GM18511 (cell line): ENCODE results near the gene NTNG2.
"Not testable (repeated sequence)": the region's sequence is repeated elsewhere in the genome, so short reads cannot be mapped to it uniquely, and the experiment has no call there.

ENCODE experiments used
- ATAC-seq: cut with Tn5 transposase; IDR thresholded peaks from one replicate; pipeline ENCODE4 v1.9.1; 2021; ENCODE audit warnings: mild to moderate bottlenecking, moderate library complexity; ENCODE audit not compliant: unreplicated experiment

Gene NTNG2

DNA sequence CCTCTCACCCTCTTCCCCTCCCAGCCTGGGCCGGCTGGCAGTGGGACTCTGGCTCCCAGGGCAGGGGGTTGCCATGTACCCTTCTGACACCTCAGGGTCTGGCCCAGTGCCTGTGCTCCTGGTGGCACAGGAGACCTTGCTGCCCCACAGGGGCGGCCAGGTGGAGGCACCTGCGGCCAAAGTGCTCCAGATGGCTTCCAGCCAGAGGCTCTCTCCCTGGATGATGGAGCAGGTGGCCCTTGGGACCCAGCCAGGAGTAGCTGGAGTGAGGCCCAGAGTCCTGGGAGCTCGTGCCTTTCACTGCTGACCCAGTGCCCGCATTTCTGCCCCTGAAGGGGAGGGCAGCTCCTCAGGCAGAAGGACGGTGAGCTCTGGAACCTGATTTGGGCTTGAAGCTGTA is 87.3 kb downstream of the NTNG2 start:
- no peak for ATAC-seq

DNA sequence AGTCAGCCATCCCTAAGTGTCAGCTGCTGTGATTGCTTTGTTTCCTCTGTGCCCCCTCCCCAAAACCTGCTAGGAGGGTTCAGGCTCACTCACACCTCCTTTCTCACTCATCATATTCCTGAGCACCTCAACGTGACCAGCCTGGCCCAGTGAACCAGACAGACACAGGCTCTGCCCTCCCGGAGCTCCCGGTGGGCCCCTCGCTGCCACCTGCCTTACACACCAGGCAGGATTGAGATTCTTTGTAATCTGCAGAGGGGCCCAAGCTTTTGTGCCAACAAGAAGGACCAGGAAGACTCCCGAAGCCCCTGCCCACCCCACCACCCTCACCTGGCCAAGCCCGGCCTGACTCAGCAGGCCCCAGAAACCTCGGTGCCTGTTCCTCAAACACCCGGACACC is 87.8 kb downstream of the NTNG2 start:
- ATAC-seq = no peak

- ATAC-seq = no peak
Measured at GRCh38 chr9:132250324-132251262, 88.7 kb downstream of the NTNG2 start.

DNA sequence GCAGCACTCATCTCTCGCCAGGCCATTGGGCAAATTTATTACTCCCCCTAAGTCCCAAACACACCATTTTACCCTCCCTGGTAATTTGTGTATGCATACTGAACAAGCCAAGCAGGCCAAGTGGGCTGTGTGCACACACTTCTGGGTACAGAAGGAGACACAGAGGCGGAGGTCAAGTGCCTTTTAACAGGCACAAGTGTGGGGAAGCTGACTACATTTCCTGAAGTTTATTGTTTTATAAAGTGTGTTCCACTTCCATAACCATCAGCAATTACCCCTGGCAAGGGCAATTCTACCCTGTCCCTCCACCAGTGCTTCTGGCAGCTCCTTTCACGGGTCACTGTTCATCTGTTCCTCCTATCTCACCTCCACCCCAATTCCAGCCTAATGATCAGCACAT is 99.0 kb downstream of the NTNG2 start:
- ATAC-seq = no peak

- no peak for ATAC-seq
Measured at GRCh38 chr9:132266017-132266416, 104.2 kb downstream of the NTNG2 start.

DNA sequence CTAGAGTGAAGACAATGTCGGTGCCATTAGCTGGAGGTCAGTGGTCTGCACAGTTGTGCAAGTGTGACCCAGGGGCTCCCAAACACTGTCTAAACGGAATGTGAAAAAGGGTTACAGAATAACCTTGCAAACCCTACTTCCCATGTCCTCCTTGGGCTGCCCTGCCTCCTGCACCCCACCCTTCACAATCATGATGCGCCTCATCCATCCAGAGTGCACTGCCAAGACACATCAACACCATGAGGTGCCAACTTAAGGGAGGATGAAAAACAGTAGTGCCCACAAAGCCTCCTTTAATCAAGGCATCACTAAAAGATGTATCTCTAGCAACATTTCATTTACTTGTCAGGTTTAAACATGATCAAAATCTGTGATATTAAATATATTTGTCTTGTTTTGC is 105.8 kb downstream of the NTNG2 start:
- ATAC-seq = no peak

- no peak for ATAC-seq
Measured at GRCh38 chr9:132268725-132269352, 107.0 kb downstream of the NTNG2 start.

GRCh38 chr9:132269704-132270516 is 108.1 kb downstream of the NTNG2 start:
- ATAC-seq = not testable (repeated sequence)

GRCh38 chr9:132274861-132275260 is 113.0 kb downstream of the NTNG2 start:
- ATAC-seq = no peak

DNA sequence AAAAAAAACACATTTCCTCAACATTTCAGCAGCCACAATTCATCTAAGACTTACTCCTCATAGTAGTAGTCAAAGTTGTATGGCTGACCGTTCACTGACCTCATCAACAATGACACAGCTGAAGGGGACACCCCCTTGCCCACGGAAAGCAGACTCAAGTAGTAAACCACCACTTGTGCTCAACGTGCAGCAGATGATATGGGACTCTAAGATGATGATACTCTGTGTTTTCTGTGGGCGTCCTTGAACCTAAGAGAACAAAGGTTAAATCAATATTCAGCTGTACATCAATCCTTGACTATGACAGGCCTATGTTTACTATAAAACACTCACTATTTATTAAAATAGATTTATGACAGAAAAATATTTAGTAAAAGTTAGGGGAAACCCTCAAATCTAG is 121.3 kb downstream of the NTNG2 start:
- no peak for ATAC-seq

DNA sequence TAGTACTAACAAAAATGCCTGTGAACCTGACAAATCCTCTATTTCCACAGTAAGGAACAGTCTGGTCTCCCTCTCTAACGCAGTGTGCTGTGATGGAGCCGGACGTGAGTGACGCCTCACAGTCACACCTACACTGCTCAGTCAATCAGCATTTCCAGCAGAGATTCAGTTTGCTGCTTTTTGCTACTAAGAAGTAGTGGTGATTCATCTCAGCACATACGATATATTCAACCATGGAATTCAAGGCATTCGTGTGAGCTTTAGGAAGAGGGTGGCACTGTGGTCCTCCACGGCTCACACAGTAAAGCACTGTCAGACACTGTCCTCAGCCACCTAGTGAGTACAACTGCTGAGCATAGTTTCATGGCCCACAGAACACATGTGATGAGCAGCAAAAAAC is 122.0 kb downstream of the NTNG2 start:
- ATAC-seq = no peak

DNA sequence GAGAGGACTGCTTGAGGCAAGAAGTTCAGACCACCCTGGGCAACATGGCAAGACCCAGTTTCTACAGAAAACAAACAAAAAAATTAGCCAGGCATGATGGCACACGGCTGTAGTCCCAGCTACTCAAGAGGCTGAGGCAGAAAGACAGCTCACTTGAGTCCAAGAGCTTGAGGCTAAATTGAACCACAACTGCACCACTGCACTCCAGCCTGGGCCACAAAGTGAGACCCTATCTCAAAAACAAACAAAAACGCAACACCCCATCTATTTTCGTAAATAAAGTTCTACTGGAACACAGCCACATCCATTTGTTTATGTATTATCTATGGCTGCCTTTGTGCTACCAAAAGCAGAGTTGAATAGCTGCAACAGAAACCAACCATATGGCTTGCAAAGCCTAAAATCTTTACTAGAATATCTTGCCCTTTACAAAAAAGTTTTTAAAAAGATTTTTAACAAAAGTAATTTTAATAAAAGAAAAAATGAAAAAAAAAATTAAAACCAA is 125.5 kb downstream of the NTNG2 start:
- no peak for ATAC-seq

DNA sequence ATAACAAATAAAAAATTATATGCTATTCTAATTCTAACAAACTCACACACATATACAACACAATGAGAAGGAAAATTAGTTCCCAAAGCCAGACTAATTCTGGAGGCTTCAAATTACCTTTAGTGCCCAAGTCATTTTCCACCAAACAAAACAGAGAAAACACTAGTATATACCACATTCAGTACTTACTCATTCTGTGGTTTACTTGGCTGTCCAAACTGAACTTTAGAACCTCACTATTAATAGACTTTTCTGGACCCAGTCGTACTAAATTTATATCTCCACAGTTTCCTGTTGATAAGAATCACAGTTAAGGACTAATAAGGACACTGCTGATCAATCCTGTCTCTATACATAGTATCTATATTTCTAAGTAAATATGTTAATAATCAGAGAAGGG is 126.5 kb downstream of the NTNG2 start:
- no peak for ATAC-seq

DNA sequence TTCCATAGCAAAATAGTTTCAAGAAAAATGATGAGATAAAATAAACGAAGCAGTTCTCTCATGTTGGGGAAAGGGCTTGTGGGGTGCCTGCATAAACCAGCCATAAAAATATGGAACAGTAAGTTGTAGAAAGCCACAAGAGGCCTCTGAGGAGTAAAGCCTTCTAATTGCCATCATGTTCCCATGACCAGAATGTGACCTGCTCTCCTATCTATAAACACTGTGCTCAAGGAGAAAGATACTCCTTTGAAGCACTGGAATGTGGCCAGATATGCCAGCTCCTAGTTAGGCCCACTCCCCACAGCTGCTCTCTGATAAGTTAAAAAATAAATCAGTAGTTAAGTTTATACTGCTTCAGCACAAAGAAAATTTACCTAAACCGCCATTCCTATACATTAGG is 127.1 kb downstream of the NTNG2 start:
- ATAC-seq = no peak

DNA sequence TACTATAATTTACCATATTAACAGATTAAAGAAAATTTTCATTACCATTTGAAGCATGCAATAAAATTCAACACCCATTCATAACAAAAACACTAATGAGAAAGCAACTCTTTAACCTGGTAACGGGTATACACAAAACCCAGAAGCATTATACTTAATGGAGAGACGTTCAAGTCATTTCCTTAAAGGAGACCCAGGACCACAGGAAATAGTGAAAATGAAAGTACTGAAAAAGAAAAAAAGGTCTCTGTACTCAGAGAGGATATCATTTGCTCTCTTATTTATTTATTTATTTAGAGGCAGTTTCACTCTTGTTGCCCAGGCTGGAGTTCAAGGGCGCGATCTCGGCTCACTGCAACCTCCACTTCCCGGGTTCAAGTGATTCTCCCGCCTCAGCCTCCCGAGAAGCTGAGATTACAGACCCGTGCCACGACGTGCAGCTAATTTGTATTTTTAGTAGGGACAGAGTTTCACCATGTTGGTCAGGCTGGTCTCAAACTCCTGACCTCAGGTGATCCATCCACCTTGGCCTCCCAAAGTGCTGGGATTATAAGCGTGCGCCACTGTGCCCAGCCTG is 131.4 kb downstream of the NTNG2 start:
- ATAC-seq = no peak
